ENCODE measurements around the gene DCDC2C. TPM values are rescaled to one million over a fixed set of nuclear protein-coding genes. Genes with fewer than 3 reads are reported as not detected.

Gene DCDC2C
- total and polyA plus RNA-seq, 10 donors = 0.03 to 0.22 TPM; not detected in 8

DNA sequence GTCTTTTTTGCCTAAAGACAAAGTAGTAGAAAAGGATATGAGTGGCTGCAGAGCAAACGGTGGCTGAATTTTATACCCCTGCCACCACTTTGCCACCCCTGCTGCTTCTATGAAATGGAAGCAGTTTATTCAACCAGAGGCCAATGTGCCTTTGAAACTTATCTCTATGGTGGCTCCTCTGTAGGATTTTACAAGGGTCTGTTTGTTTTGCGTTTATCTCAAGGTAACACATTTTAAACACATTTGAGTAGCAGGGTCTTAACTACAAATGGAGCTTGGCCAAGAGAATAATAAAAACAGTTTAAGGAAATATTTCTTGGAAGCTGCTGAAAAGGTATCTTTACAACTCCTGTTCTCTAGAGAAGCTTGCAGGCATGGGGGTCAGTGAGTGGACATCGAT, 39.3 kb upstream of the DCDC2C start:
- Histone ChIP-seq H3K27me3 (replicated peaks in 1 of 7) (no peaks in the 10 kb centered on the region), H3K4me3 (no peak overlapping the region), H3K36me3 (no peaks in the 10 kb centered on the region), H3K9me3 (no peaks in the 10 kb centered on the region), H3K27ac (no peak overlapping the region), H3K4me1 (peaks cover 0 to 20% (median 6%) of the 10 kb centered on the region in 6 donors)
- no peak for TF ChIP-seq POLR2A (IDR thresholded peaks at IDR 0.05)
- TF ChIP-seq, protein P1, sequence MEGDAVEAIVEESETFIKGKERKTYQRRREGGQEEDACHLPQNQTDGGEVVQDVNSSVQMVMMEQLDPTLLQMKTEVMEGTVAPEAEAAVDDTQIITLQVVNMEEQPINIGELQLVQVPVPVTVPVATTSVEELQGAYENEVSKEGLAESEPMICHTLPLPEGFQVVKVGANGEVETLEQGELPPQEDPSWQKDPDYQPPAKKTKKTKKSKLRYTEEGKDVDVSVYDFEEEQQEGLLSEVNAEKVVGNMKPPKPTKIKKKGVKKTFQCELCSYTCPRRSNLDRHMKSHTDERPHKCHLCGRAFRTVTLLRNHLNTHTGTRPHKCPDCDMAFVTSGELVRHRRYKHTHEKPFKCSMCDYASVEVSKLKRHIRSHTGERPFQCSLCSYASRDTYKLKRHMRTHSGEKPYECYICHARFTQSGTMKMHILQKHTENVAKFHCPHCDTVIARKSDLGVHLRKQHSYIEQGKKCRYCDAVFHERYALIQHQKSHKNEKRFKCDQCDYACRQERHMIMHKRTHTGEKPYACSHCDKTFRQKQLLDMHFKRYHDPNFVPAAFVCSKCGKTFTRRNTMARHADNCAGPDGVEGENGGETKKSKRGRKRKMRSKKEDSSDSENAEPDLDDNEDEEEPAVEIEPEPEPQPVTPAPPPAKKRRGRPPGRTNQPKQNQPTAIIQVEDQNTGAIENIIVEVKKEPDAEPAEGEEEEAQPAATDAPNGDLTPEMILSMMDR (IDR thresholded peaks at IDR 0.05 in 8 of 11, conservative IDR thresholded peaks at IDR 0.05 in 3 of 11) = no peak
- TF ChIP-seq POLR2AphosphoS5 (IDR thresholded peaks at IDR 0.05) = no peak
- DNase-seq = no peak
- 37 to 82% (median 65%) methylated on average over 3 of the region's 3 CpGs for WGBS, 5 donors
- intact Hi-C loops (cut with DNase I; ENCODE audit: low total_unique reads) = no loop called here

DNA sequence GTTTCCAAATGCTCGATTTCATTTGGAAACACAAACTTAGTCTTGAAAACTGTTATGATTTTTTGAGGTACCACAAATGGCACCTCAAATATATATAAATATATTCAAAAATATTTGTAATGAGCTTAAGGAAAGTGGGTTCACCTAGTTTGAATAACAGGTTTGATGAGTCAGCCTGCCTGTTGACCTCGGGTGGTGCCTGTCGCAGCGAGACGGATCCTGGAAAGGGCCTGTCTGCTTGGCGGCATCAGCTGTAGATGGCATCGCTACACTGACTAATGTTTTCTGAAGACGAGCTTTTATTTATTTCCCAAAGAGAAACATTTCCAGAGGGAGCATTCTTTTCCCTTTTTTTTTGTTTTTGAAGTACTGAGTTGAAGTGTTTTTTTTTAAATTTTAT, 38.5 kb upstream of the DCDC2C start:
- no peak for DNase-seq
- intact Hi-C loops (cut with DNase I; ENCODE audit: low total_unique reads) = no loop called here
- no peaks in the 10 kb centered on the region for H3K36me3 ChIP-seq
- peaks cover 0 to 12% (median 0%) of the 10 kb centered on the region in 6 donors for H3K4me1 ChIP-seq
- no peaks in the 10 kb centered on the region for H3K9me3 ChIP-seq
- WGBS, 5 donors = 82 to 90% (median 89%) methylated on average over 8 of the region's 8 CpGs
- no peak overlapping the region for H3K27ac ChIP-seq
- TF ChIP-seq, protein P1 (IDR thresholded peaks at IDR 0.05 in 8 of 11, conservative IDR thresholded peaks at IDR 0.05 in 3 of 11) = no peak
- TF ChIP-seq POLR2A (IDR thresholded peaks at IDR 0.05) (no peak), POLR2AphosphoS5 (IDR thresholded peaks at IDR 0.05) (no peak)
- H3K4me3 ChIP-seq = no peak overlapping the region
- no peaks in the 10 kb centered on the region for H3K27me3 ChIP-seq (replicated peaks in 1 of 7)

DNA sequence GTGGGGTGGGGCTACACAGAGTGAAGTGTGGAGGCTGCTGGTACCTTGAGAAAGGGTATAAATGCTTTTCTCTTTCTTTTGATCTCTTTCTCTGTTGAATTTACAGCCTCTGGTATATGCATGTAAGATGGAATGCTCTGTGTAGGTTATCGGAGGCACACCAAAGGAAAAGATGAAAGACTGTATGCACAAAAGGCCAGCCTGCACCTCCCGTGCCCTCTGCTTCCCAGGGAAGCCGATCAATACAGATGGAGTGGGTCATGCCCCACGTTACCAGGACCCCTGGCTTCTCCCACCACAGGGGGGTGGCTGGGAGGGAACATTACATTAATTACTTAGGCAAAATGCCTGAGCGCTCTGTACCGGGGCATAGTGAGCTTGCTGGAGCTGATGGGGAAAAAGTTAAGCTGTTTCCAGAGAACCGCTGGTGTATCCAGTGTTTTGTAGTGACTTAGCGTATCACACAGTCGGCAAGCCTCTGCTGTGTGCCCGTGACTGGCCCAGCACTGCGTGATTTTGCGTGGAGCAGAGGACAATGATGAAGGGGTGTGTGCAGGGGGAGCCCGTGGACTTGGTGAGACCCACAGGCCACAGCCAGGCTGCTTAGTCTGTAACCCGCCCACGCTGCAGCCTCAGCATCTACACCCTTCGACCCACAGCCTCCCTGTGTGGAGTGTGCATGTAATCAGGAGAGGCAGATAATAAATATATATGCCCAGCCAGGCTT, 37.3 kb upstream of the DCDC2C start:
- no peaks in the 10 kb centered on the region for H3K36me3 ChIP-seq
- no peaks in the 10 kb centered on the region for H3K9me3 ChIP-seq
- 86 to 93% (median 90%) methylated on average over 16 of the region's 16 CpGs for WGBS, 5 donors
- intact Hi-C loops (cut with DNase I; ENCODE audit: low total_unique reads) = no loop called here
- DNase-seq = no peak
- H3K27ac ChIP-seq = no peak overlapping the region
- no peak overlapping the region for H3K4me3 ChIP-seq
- no peaks in the 10 kb centered on the region for H3K27me3 ChIP-seq (replicated peaks in 1 of 7)
- H3K4me1 ChIP-seq = peaks cover 0 to 10% (median 0%) of the 10 kb centered on the region in 6 donors
- TF ChIP-seq POLR2A (IDR thresholded peaks at IDR 0.05) = no peak
- TF ChIP-seq, protein P1 (IDR thresholded peaks at IDR 0.05 in 8 of 11, conservative IDR thresholded peaks at IDR 0.05 in 3 of 11) = no peak

DNA sequence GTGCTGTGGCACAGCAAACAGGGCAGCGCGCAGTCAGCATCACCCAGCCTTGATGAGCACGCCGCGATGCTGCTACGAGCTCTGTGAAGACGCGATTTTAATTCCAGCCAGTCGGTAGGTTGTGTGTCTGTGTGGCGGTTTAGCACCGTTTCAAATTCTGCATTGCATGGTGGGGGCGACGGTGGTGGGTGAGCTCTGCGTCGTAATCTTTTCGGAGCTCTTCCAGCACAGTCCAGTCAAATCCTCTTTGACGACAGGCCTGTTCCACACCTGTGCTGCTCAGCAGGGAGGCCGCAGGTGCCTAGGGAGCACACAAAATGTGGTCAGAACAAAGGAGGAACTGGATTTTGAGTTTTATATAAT, 36.8 kb upstream of the DCDC2C start:
- Histone ChIP-seq H3K36me3 (no peaks in the 10 kb centered on the region), H3K9me3 (no peaks in the 10 kb centered on the region), H3K4me1 (peaks cover 0 to 7% (median 0%) of the 10 kb centered on the region in 6 donors), H3K27ac (no peak overlapping the region), H3K4me3 (no peak overlapping the region), H3K27me3 (replicated peaks in 1 of 7) (no peaks in the 10 kb centered on the region)
- DNase-seq = no peak
- intact Hi-C loops (cut with DNase I; ENCODE audit: low total_unique reads) = no loop called here
- WGBS, 5 donors = 92 to 93% (median 93%) methylated on average over 18 of the region's 18 CpGs
- TF ChIP-seq POLR2A (IDR thresholded peaks at IDR 0.05) (no peak), POLR2AphosphoS5 (IDR thresholded peaks at IDR 0.05) (no peak)
- TF ChIP-seq, protein P1 (IDR thresholded peaks at IDR 0.05 in 8 of 11, conservative IDR thresholded peaks at IDR 0.05 in 3 of 11) = no peak

Measured in spleen (tissue), 11 donors.